ENCODE measurements around the gene KCNJ6.

DNA sequence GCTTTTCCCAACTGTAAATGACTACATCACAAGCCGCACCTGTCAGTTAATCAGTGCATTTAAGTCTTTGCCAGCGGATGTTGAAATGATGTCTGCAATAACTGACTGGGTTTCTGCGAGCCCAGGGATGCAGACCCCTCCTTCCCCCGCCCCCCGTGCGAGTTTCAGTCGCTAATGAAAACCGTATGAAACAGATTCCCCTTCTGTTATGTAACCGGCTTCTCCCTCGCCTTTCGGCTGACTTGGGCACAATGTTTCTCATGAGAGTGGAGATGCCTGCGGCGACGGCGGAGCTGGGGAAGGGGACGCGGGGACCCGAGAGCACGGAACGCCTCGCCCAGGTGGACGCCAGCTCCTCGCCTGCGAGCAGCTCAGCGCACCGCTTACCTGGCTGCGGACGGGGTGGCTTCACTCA is 753 bp downstream of the KCNJ6 start:
- TF ChIP-seq, protein P1, sequence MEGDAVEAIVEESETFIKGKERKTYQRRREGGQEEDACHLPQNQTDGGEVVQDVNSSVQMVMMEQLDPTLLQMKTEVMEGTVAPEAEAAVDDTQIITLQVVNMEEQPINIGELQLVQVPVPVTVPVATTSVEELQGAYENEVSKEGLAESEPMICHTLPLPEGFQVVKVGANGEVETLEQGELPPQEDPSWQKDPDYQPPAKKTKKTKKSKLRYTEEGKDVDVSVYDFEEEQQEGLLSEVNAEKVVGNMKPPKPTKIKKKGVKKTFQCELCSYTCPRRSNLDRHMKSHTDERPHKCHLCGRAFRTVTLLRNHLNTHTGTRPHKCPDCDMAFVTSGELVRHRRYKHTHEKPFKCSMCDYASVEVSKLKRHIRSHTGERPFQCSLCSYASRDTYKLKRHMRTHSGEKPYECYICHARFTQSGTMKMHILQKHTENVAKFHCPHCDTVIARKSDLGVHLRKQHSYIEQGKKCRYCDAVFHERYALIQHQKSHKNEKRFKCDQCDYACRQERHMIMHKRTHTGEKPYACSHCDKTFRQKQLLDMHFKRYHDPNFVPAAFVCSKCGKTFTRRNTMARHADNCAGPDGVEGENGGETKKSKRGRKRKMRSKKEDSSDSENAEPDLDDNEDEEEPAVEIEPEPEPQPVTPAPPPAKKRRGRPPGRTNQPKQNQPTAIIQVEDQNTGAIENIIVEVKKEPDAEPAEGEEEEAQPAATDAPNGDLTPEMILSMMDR (IDR thresholded peaks at IDR 0.05 in 4 of 5, conservative IDR thresholded peaks at IDR 0.05 in 1 of 5) = no peak
- no peak for TF ChIP-seq POLR2A (IDR thresholded peaks at IDR 0.05)
